Calu3 (cell line): Measurements from ENCODE around the gene BPIFB6. TPM values are rescaled to one million over a fixed set of nuclear protein-coding genes. Genes with fewer than 3 reads are reported as not detected.

ENCODE experiments used
- BruUV-seq: library from RNA; stranded (reverse); fragments of 400-500 nt; replicated peaks from 2 replicates; lab custom pipeline; 2021; lab: Mats Ljungman, UMichigan
- CTCF ChIA-PET: fragments of 300-600 bp; sonication (Branson Sonifier 250); formaldehyde crosslinking; loops from one replicate; lab custom pipeline; 2022; ENCODE audit warnings: antibody characterized with exemption; lab: Charles Lee
- DNase-seq: peaks from one replicate; pipeline ENCODE4 v3.0.0; 2022
- H3K27ac Mint-ChIP-seq: one replicate; pipeline ENCODE4 v1.8.0; 2022; ENCODE audit warnings: mixed read lengths; ENCODE audit not compliant: unreplicated experiment
- H3K27me3 Mint-ChIP-seq: one replicate; pipeline ENCODE4 v1.8.0; 2022; ENCODE audit warnings: mixed read lengths; ENCODE audit not compliant: unreplicated experiment
- H3K36me3 Mint-ChIP-seq: one replicate; pipeline ENCODE4 v1.8.0; 2022; ENCODE audit warnings: mild to moderate bottlenecking, moderate library complexity, mixed read lengths; ENCODE audit not compliant: insufficient read depth, unreplicated experiment
- H3K4me1 Mint-ChIP-seq: one replicate; pipeline ENCODE4 v1.8.0; 2022; ENCODE audit warnings: mild to moderate bottlenecking, low read depth, mixed read lengths; ENCODE audit not compliant: unreplicated experiment
- H3K4me3 Mint-ChIP-seq: one replicate; pipeline ENCODE4 v1.8.0; 2022; ENCODE audit warnings: mild to moderate bottlenecking, low read depth, moderate library complexity, mixed read lengths; ENCODE audit not compliant: unreplicated experiment
- H3K9me3 Mint-ChIP-seq: one replicate; pipeline ENCODE4 v1.8.0; 2022; ENCODE audit warnings: low read depth, mixed read lengths; ENCODE audit not compliant: unreplicated experiment
- CTCF ChIP-seq: fragments of 200-600 bp; IDR thresholded peaks from one replicate; pipeline ENCODE4 v1.8.0; 2022; ENCODE audit warnings: antibody characterized with exemption; ENCODE audit not compliant: unreplicated experiment
- intact Hi-C: fragments of 100-400 bp; cut with micrococcal nuclease; formaldehyde crosslinking; loops from one replicate; pipeline ENCODE4 v1.10.0; 2022; ENCODE audit not compliant: unreplicated experiment
- total RNA-seq: library from RNA; stranded (reverse); gene quantifications from 2 replicates; pipeline ENCODE4 v1.2.3, GENCODE V29; 2022

The BPIFB6 gene
- total RNA-seq, 1 experiment from 2014 or later, result not detected

GRCh38 chr20:33010133-33010504, 21.3 kb upstream of the BPIFB6 start:
- CTCF ChIA-PET, result interaction anchor here (0.6 to 1.4 kb wide), 3 partner anchors 11 to 384 kb away, joined by 3 read pairs; no protein-coding TSS in a partner anchor
- no peak for DNase-seq
- no peak for TF ChIP-seq CTCF
- Mint-ChIP-seq H3K36me3 (no peaks in the 10 kb centered on the region), H3K4me1 (no peaks in the 10 kb centered on the region), H3K9me3 (peaks cover 3% of the 10 kb centered on the region), H3K27me3 (peaks cover 95% of the 10 kb centered on the region), H3K4me3 (no peak overlapping the region), H3K27ac (no peak overlapping the region)
- no TSS peak for BruUV-seq
- intact Hi-C loops, result no loop called here

GRCh38 chr20:33010674-33011449, 20.6 kb upstream of the BPIFB6 start:
- H3K36me3 Mint-ChIP-seq, result no peaks in the 10 kb centered on the region
- CTCF ChIA-PET, result interaction anchor here (0.6 kb wide), 1 partner anchor 383 kb away, joined by 3 read pairs; no protein-coding TSS in a partner anchor
- BruUV-seq, result no TSS peak
- TF ChIP-seq CTCF, result no peak
- no peaks in the 10 kb centered on the region for H3K4me1 Mint-ChIP-seq
- intact Hi-C loops, result no loop called here
- H3K27ac Mint-ChIP-seq, result no peak overlapping the region
- no peak overlapping the region for H3K4me3 Mint-ChIP-seq
- peaks cover 95% of the 10 kb centered on the region for H3K27me3 Mint-ChIP-seq
- H3K9me3 Mint-ChIP-seq, result no peaks in the 10 kb centered on the region
- no peak for DNase-seq

- H3K4me3 Mint-ChIP-seq, result no peak overlapping the region
- no TSS peak for BruUV-seq
- CTCF ChIA-PET, result no interaction called here
- no peak for DNase-seq
- no peaks in the 10 kb centered on the region for H3K9me3 Mint-ChIP-seq
- H3K4me1 Mint-ChIP-seq, result no peaks in the 10 kb centered on the region
- no peaks in the 10 kb centered on the region for H3K36me3 Mint-ChIP-seq
- no peak for TF ChIP-seq CTCF
- intact Hi-C loops, result no loop called here
- no peak overlapping the region for H3K27ac Mint-ChIP-seq
- peaks cover 96% of the 10 kb centered on the region for H3K27me3 Mint-ChIP-seq
Observed at GRCh38 chr20:33012327-33013189, 18.9 kb upstream of the BPIFB6 start.

GRCh38 chr20:33013701-33014326, 17.6 kb upstream of the BPIFB6 start:
- H3K4me1 Mint-ChIP-seq, result no peaks in the 10 kb centered on the region
- intact Hi-C loops, result no loop called here
- no peak overlapping the region for H3K27ac Mint-ChIP-seq
- no peaks in the 10 kb centered on the region for H3K36me3 Mint-ChIP-seq
- no peak overlapping the region for H3K4me3 Mint-ChIP-seq
- peaks cover 100% of the 10 kb centered on the region for H3K27me3 Mint-ChIP-seq
- BruUV-seq, result no TSS peak
- CTCF ChIA-PET, result interaction anchor here (0.8 kb wide), 1 partner anchor 14 kb away, joined by 4 read pairs; no protein-coding TSS in a partner anchor
- no peak for TF ChIP-seq CTCF
- DNase-seq, result no peak
- no peaks in the 10 kb centered on the region for H3K9me3 Mint-ChIP-seq
